ENCODE measurements around the gene RHEX. TPM values are rescaled to one million over a fixed set of nuclear protein-coding genes. Genes with fewer than 3 reads are reported as not detected.

RHEX gene
- polyA plus RNA-seq, 1 of the 3 experiments (the other 2 are of a cell fraction) = not detected

- Histone ChIP-seq H3K9me3 (no peaks in the 10 kb centered on the region), H3K4me1 (ENCODE audit: control insufficient read depth in 1 of 2, insufficient read depth in 2 of 2, low read depth in 1 of 2, low read length in 1 of 2) (no peaks in the 10 kb centered on the region; a peak in 1 of 4 replicates), H3K9ac (no peak overlapping the region), H3K36me3 (replicated peaks in 1 of 2; ENCODE audit: control insufficient read depth in 1 of 2, insufficient read depth in 2 of 2, low read length in 1 of 2) (no peaks in the 10 kb centered on the region), H3K4me3 (ENCODE audit: low read depth in 2 of 2, low read length in 1 of 2) (no peak overlapping the region), H3K27me3 (ENCODE audit: insufficient read depth) (peaks cover 18% of the 10 kb centered on the region), H4K20me1 (ENCODE audit: insufficient read depth) (no peaks in the 10 kb centered on the region), H3K79me2 (ENCODE audit: insufficient read depth) (no peaks in the 10 kb centered on the region), H3K9me2 (no peaks in the 10 kb centered on the region), H3F3A (replicated peaks; ENCODE audit: insufficient read depth) (no peaks in the 10 kb centered on the region), H3K27ac (ENCODE audit: low read depth in 2 of 2, low read length in 1 of 2) (no peak overlapping the region), H3K4me2 (no peak overlapping the region), H2AFZ (ENCODE audit: low read depth) (no peak overlapping the region)
- WGBS (ENCODE audit: low lambda C conversion rate) = 0% methylated on average over 1 of the region's 1 CpG
- DNase-seq = no peak
- TF ChIP-seq NRF1 (IDR thresholded peaks at IDR 0.05; ENCODE audit: low read depth, low read length) (no peak), TEAD4 (IDR thresholded peaks at IDR 0.05; ENCODE audit: borderline replicate concordance, insufficient read depth) (no peak), SIN3A (IDR thresholded peaks at IDR 0.05; ENCODE audit: borderline replicate concordance, low read depth, low read length) (no peak), RXRA (IDR thresholded peaks at IDR 0.05; ENCODE audit: borderline replicate concordance, low read depth) (no peak), IRF3 (IDR thresholded peaks at IDR 0.05; ENCODE audit: low read depth, low read length) (no peak), RCOR1 (IDR thresholded peaks at IDR 0.05; ENCODE audit: low read length) (no peak), TCF12 (IDR thresholded peaks at IDR 0.05) (no peak), TAF1 (IDR thresholded peaks at IDR 0.05; ENCODE audit: borderline replicate concordance, low read depth, low read length) (no peak)
- TF ChIP-seq, protein P1, sequence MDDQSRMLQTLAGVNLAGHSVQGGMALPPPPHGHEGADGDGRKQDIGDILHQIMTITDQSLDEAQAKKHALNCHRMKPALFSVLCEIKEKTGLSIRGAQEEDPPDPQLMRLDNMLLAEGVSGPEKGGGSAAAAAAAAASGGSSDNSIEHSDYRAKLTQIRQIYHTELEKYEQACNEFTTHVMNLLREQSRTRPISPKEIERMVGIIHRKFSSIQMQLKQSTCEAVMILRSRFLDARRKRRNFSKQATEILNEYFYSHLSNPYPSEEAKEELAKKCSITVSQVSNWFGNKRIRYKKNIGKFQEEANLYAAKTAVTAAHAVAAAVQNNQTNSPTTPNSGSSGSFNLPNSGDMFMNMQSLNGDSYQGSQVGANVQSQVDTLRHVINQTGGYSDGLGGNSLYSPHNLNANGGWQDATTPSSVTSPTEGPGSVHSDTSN (IDR thresholded peaks at IDR 0.05) = no peak
- TF ChIP-seq, protein P2, sequence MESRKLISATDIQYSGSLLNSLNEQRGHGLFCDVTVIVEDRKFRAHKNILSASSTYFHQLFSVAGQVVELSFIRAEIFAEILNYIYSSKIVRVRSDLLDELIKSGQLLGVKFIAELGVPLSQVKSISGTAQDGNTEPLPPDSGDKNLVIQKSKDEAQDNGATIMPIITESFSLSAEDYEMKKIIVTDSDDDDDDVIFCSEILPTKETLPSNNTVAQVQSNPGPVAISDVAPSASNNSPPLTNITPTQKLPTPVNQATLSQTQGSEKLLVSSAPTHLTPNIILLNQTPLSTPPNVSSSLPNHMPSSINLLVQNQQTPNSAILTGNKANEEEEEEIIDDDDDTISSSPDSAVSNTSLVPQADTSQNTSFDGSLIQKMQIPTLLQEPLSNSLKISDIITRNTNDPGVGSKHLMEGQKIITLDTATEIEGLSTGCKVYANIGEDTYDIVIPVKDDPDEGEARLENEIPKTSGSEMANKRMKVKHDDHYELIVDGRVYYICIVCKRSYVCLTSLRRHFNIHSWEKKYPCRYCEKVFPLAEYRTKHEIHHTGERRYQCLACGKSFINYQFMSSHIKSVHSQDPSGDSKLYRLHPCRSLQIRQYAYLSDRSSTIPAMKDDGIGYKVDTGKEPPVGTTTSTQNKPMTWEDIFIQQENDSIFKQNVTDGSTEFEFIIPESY (IDR thresholded peaks at IDR 0.05; ENCODE audit: borderline replicate concordance, low read depth) = no peak
- ChIA-PET POLR2A (no interaction called here), CTCF (interaction anchor here (1.3 to 1.8 kb wide), 3 partner anchors 14 to 38 kb away, joined by 3 to 6 read pairs (median 4); no protein-coding TSS in a partner anchor)
Observed at GRCh38 chr1:206068314-206068713, 15.3 kb downstream of the RHEX start.

- POLR2A ChIA-PET = no interaction called here
- TF ChIP-seq CHD2 (IDR thresholded peaks at IDR 0.05; ENCODE audit: low read length, partially characterized antibody) (no peak), EZH2phosphoT487 (IDR thresholded peaks at IDR 0.05; ENCODE audit: borderline replicate concordance, low read depth) (no peak), EP300 (IDR thresholded peaks at IDR 0.05; ENCODE audit: borderline replicate concordance in 1 of 2, low read depth in 1 of 2, low read length in 1 of 2) (no peak), SMC3 (IDR thresholded peaks at IDR 0.05; ENCODE audit: low read depth, low read length) (no peak), TCF12 (IDR thresholded peaks at IDR 0.05) (no peak), FOXJ3 (CRISPR knock-in tag; IDR thresholded peaks at IDR 0.05) (no peak), YY1 (IDR thresholded peaks at IDR 0.05; ENCODE audit: low read depth) (no peak), ELF1 (IDR thresholded peaks at IDR 0.05) (no peak), RFX5 (IDR thresholded peaks at IDR 0.05; ENCODE audit: low read length) (no peak), USF1 (IDR thresholded peaks at IDR 0.05; ENCODE audit: borderline replicate concordance, low read depth) (no peak), GATA2 (CRISPR knock-in tag; IDR thresholded peaks at IDR 0.05) (no peak)
- TF ChIP-seq, protein P2 (IDR thresholded peaks at IDR 0.05; ENCODE audit: borderline replicate concordance, low read depth) = no peak
Observed at GRCh38 chr1:206070627-206071304, 17.8 kb downstream of the RHEX start.

More at GRCh38 chr1:206070627-206071304, 17.8 kb downstream of the RHEX start:
- Histone ChIP-seq H3K4me1 (ENCODE audit: control insufficient read depth in 1 of 2, insufficient read depth in 2 of 2, low read depth in 1 of 2, low read length in 1 of 2) (no peaks in the 10 kb centered on the region), H4K20me1 (ENCODE audit: insufficient read depth) (no peaks in the 10 kb centered on the region), H3K9me2 (no peaks in the 10 kb centered on the region), H3K4me2 (no peak overlapping the region), H3K36me3 (replicated peaks in 1 of 2; ENCODE audit: control insufficient read depth in 1 of 2, insufficient read depth in 2 of 2, low read length in 1 of 2) (no peaks in the 10 kb centered on the region), H3K27me3 (ENCODE audit: insufficient read depth) (peaks cover 23% of the 10 kb centered on the region), H3K27ac (ENCODE audit: low read depth in 2 of 2, low read length in 1 of 2) (no peak overlapping the region), H3F3A (replicated peaks; ENCODE audit: insufficient read depth) (no peaks in the 10 kb centered on the region), H3K9me3 (no peaks in the 10 kb centered on the region), H3K4me3 (ENCODE audit: low read depth in 2 of 2, low read length in 1 of 2) (no peak overlapping the region), H3K9ac (no peak overlapping the region), H3K79me2 (ENCODE audit: insufficient read depth) (no peaks in the 10 kb centered on the region), H2AFZ (ENCODE audit: low read depth) (no peak overlapping the region)
- 74% methylated on average over 9 of the region's 9 CpGs for WGBS (ENCODE audit: low lambda C conversion rate)
- CTCF ChIA-PET = interaction anchor here (1.3 kb wide), 1 partner anchor 35 kb away, joined by 3 read pairs; no protein-coding TSS in a partner anchor
- DNase-seq = no peak

Data from SK-N-SH (cell line).